Activated T-cell treated with anti-CD3 and anti-CD28 coated beads for 48 hours (primary cell): ENCODE measurements around the gene DPF3.

Experiments
- DNase-seq: peaks from one replicate; pipeline ENCODE4 v3.0.0-alpha.2; 2020; ENCODE audit warnings: low read depth

Gene DPF3

GRCh38 chr14:72714094-72714493, 179.8 kb downstream of the DPF3 start:
- peak; percentile 19 for DNase-seq

GRCh38 chr14:72711936-72712335, 182.0 kb downstream of the DPF3 start:
- DNase-seq = no peak

GRCh38 chr14:72709916-72710611, 183.8 kb downstream of the DPF3 start:
- no peak for DNase-seq

GRCh38 chr14:72708708-72709475, 185.0 kb downstream of the DPF3 start:
- DNase-seq = no peak

- DNase-seq = no peak
Measured at GRCh38 chr14:72708222-72708621, 185.7 kb downstream of the DPF3 start.

GRCh38 chr14:72706485-72706884, 187.4 kb downstream of the DPF3 start:
- no peak for DNase-seq

- no peak for DNase-seq
Measured at GRCh38 chr14:72704502-72704901, 189.4 kb downstream of the DPF3 start.

- DNase-seq = no peak
Measured at GRCh38 chr14:72701605-72702004, 192.3 kb downstream of the DPF3 start.

- no peak for DNase-seq
Measured at GRCh38 chr14:72701237-72701565, 192.7 kb downstream of the DPF3 start.

GRCh38 chr14:72700338-72701236, 193.3 kb downstream of the DPF3 start:
- no peak for DNase-seq

GRCh38 chr14:72699852-72700257, 194.0 kb downstream of the DPF3 start:
- no peak for DNase-seq

GRCh38 chr14:72699443-72699842, 194.5 kb downstream of the DPF3 start:
- DNase-seq = no peak

GRCh38 chr14:72692696-72693095, 201.2 kb downstream of the DPF3 start:
- no peak for DNase-seq

GRCh38 chr14:72690324-72690723, 203.6 kb downstream of the DPF3 start:
- DNase-seq = no peak

- DNase-seq = no peak
Measured at GRCh38 chr14:72688990-72689671, 204.8 kb downstream of the DPF3 start.

- no peak for DNase-seq
Measured at GRCh38 chr14:72686832-72687231, 207.1 kb downstream of the DPF3 start.

- DNase-seq = no peak
Measured at GRCh38 chr14:72686101-72686500, 207.8 kb downstream of the DPF3 start.

GRCh38 chr14:72685456-72685855, 208.4 kb downstream of the DPF3 start:
- DNase-seq = no peak

- no peak for DNase-seq
Measured at GRCh38 chr14:72683787-72684186, 210.1 kb downstream of the DPF3 start.

- no peak for DNase-seq
Measured at GRCh38 chr14:72682188-72682587, 211.7 kb downstream of the DPF3 start.

GRCh38 chr14:72680853-72681640, 212.9 kb downstream of the DPF3 start:
- DNase-seq = no peak
